SHP77 (cell line): ENCODE data around the gene PLCH1.
"Not testable (repeated sequence)": the region's sequence is repeated elsewhere in the genome, so short reads cannot be mapped to it uniquely, and the experiment has no call there.

Source experiments
- DNase-seq, 2 experiments: peaks; one replicate each; lab custom pipeline; 2025; lab: John Stamatoyannopoulos, UW

The PLCH1 gene

DNA sequence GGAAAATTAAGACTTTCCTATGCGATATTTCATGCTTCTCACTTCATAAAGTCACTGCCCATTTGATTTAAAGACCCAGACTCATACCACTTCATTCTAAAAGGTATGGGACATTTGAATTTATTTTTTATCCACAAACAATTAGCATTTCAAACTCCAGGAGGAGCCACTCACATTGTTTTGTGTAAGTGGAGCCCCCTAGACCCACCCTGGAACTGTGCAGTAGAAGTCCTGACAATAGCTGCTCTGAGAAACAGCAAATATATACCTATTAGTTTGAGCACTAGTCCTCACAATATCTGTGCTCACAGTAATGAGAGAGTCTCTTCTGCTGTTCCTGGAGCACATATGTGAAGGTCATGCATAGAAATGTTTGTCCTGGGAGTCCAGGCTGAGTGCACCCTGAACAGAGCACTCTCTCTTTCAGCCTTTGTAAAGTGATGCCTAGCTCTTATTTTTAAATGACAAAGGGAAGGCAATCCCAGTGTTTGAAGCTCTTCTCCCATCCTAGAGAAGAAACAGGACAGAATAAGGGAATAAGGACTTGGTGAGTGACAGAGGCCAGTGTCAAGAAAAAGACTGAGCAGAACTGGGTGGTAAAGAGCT lies 323.9 kb downstream of the PLCH1 start:
- no peak for DNase-seq

GRCh38 chr3:155420406-155420805 lies 324.5 kb downstream of the PLCH1 start:
- DNase-seq, result no peak

- DNase-seq, result no peak
Observed at GRCh38 chr3:155418407-155418806, 326.5 kb downstream of the PLCH1 start.

DNA sequence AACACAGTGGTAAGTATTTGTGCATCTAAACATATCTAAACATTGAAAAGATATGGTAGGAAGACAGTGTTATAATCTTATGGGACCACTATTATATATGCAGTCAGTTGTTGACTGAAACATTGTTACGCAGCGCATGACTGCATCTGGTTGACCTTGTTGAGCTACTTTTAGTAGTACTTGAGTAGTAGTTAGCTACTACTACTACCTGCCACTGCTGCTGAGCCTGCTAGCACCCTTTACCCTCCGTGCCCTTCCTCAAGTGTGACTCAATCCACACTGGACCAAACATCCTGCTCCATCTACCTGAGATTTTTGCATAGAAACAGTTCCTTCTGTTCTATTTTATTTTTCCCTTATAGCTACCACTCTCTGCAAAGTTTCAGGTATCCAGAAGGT lies 327.8 kb downstream of the PLCH1 start:
- DNase-seq, result no peak

DNA sequence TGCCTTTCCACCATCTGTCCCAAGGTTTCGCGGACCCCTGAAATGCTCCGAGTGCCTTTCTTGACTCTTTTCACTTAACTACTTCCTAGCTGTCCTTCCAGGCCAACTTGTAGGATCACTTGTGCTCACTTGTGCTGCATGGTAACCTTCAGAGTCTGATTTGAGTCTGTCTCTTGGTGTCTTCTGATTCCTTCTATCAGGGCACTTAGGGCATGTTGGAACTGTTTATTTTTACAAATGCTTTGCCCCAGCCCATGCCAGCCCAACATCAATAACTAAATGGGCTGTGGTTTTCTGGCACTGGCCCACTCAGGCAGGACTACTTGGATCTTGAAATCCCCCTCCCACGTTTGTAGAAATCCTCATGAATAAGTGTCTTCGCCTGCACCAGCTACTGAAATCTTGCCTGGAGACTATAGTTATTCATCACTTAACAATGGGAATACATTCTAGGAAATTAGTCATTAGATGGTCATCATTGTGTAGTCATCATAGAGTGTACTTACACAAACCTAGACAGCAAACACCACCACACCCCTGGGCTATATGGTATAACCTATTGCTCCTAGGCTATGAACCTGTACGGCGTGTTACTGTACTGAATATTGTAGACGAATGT lies 328.3 kb downstream of the PLCH1 start:
- DNase-seq, result no peak

DNA sequence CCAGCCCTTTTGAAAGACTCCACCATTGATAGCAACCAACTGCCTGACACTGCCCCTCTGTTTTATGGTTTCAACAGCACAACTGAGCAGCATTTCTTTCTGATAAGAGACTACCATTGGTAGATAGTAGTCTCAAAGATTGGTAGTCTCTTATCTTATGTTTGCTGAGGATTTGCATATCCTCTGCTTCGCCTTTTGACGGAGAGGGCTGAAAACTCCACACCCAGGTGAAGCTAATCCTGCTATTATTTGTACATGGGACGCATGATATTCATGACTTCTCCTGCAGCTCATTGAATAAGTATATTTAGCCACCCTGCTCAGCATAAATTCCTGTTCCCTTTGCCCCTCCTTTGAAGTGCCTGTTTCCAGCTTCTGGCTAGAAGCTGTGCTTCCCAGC lies 332.0 kb downstream of the PLCH1 start:
- DNase-seq, result no peak

GRCh38 chr3:155411500-155412223 lies 333.2 kb downstream of the PLCH1 start:
- DNase-seq, result no peak

DNA sequence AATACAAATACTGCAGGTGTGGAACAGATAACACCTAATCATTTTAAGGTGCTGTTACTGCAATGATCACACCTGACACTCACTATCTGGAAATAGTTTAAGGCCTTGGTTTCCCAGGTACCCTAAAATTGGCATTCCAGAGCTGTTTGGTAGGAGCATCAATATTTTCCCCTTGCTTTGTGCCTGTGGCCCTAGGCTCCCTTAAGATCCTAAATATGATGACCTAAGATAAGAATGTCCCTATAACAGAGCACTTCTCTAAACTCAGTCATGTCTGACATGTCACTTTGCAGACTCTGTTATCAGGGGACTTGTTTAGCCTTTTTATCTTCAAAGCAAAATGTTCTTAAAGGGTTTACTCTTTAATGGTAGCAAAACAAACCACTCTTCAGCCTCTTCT lies 335.5 kb downstream of the PLCH1 start:
- DNase-seq, result no peak

DNA sequence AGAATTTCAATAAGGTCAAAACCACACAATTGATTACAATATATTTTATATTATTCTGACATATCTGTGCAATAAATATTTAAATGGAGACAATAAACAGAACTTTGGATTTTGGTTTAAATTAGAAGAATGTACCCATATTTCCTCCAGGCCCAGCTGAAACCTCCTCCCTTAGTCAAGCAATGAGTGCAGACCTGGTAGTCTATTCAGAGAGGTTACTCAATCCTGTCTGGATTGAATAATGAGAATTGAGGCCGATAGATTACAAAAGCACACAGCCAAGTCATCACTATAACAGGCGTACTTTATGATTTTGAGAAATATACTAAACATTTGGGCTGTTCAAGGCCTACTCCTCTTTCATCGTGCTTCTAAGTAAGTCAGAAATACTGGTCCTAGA lies 336.9 kb downstream of the PLCH1 start:
- no peak for DNase-seq

DNA sequence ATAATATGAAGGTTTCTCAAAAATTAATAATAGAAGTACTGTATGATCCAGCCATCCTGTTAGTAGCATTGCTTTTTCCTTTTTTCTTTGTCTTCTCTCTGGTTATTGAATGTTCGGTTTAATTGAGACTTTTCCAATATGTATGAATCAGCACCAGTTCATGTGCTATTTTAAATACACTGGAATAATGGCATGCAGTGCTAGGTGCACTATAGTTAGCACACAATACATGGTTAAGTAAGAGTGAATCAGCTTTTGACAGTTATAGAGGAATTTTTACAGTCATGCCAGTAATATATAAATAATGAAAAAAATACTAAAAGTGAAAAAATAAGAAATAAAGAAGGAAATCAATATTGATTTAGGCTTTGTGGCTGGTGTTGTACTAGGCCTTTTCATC lies 337.5 kb downstream of the PLCH1 start:
- DNase-seq, result no peak

DNA sequence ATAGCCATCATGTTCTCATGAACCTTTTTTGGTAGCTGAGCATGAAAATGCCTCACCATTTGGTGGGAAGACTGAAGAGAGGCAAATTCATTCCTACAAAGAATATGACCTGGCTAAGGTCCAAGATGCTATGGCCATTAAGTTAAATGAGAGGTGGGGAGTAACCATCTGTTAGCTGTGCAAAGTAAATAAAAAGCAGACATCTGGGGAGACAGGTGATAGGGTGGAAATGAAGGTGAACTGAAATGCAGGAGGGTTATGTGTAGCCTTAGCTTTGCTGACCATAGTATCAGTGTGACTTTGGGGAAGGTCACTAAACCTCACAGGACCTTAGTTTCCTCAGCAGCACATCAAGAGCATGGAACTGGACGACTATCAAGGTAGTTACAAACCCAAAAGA lies 340.4 kb downstream of the PLCH1 start:
- no peak for DNase-seq

- no peak for DNase-seq
Observed at GRCh38 chr3:155402656-155403055, 342.2 kb downstream of the PLCH1 start.

- DNase-seq, result no peak
Observed at GRCh38 chr3:155398046-155398445, 346.8 kb downstream of the PLCH1 start.

DNA sequence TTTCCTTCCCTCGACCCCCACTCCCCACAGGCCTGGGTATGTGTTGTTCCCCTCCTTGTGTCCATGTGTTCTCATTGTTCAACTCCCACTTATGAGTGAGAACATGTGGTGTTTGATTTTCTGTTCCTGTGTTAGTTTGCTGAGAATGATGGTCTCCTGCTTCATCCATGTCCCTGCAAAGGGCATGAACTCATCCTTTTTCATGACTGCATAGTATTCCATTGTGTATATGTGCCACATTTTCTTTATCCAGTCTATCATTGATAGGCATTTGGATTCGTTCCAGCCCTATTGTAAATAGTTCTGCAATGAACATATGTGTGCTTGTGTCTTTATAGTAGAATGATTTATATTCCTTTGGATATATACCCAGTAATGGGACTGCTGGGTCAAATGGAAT lies 350.0 kb downstream of the PLCH1 start:
- not testable (repeated sequence) for DNase-seq

GRCh38 chr3:155394240-155394639 lies 350.6 kb downstream of the PLCH1 start:
- no peak for DNase-seq

DNA sequence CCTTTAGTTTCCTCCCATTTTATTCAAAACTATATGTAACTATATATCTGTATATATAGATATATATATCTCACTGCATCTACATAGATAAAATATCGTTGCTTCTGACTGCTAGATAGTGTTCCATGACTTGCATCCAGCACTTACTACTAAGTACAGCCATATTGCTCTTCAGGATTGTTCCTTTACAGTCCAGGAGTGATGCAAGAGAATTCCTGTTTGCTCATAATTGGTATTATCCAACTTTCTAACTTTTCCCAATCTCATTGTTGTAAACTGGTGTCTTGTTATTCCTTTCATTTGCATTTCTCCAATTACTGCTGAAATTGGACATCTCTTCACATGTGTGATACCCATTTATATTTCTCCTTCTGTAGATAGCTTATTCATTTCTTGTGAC lies 351.6 kb downstream of the PLCH1 start:
- no peak for DNase-seq

DNA sequence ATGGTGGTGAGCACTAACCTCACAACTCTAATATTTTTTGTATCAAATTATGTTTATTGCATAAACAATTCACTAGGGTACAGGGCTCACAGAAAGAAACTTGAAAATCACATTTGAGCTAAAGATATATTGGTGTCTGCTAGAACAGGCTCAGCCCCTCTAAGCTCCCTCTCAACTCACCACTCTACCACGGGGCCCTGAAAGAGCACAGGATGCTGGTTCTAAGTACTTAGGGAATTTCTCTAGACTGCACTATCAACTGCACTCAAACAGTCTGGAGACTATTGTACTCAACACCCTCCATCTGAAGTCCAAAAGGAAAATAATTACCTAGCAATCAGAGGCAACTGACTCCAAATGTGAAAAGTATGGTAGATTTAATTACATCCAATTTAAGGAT lies 352.7 kb downstream of the PLCH1 start:
- no peak for DNase-seq

DNA sequence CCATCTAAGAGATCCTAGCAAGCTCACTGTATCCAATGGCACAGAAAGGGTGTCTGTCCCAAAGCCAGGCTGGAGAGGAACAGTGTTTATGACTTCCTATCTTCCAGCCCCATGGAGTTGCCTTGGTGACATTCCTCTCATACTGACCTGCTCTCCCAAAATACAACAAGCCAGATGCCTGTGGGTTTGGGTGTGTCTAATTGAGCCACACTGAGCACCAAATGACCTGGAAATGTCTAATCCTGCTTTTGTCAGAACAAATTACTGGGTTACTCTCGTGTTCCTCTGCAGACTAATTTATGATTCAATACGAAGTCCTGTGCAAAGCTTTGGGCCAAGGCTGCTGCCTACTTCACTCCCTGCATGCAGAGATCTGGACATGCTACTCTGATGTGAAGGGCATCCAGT lies 353.3 kb downstream of the PLCH1 start:
- no peak for DNase-seq

DNA sequence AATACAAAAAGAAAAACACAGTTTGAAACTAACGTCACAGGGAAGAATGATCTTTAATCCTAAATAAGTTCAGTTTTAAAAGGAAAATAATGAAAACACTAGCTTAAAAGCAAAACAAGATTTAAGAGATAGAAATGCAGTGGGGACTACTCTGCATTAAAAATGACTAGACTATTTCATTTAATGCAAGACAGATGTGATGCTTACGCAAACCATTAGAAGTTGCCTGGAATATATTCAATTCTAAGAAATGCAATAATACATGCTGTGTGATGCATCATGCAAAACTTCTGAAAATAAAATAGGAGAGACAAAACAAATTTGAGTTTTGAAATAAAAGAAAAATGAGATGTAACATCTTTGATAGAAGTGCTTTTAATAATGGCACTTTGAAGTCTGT lies 353.8 kb downstream of the PLCH1 start:
- DNase-seq, result no peak

GRCh38 chr3:155390351-155390750 lies 354.5 kb downstream of the PLCH1 start:
- no peak for DNase-seq

DNA sequence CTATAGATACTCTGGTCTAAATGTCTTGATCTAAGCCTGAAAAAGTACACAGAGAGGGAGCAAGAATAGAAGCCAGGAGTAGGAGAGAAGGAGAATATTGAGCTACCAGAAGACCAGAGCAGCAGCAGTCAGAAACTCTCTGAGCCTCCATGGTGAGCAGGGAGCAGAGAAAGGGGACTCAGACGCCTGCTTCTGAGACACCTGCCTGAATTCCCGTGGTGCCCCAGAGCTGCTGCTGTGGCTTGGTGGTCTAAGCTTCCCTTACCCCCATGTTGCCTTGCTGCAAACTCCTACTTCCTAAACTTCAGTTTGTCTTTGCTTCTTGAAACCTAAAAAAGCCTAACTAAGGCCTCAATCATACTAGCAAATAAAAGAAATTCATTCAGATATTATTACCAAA lies 356.5 kb downstream of the PLCH1 start:
- DNase-seq, result no peak

- DNase-seq, result no peak
Observed at GRCh38 chr3:155387571-155387970, 357.3 kb downstream of the PLCH1 start.

- DNase-seq, result no peak
Observed at GRCh38 chr3:155386919-155387318, 358.0 kb downstream of the PLCH1 start.
